ENCODE results near the gene TMEM129.

The TMEM129 gene

GRCh38 chr4:1738410-1738809 is 17.3 kb upstream of the TMEM129 start:
- H3F3A ChIP-seq (ENCODE audit: control insufficient read depth, insufficient read depth): peaks cover 17% of the 10 kb centered on the region
- H3K4me3 ChIP-seq (ENCODE audit: low read length): no peak overlapping the region
- H3K9me2 ChIP-seq (replicated peaks; ENCODE audit: control insufficient read depth, low read length): no peaks in the 10 kb centered on the region
- peaks cover 9% of the 10 kb centered on the region; the same call in 1 of the 2 replicates for H4K20me1 ChIP-seq (ENCODE audit: control insufficient read depth, insufficient read depth, low read depth, low read length)
- no peaks in the 10 kb centered on the region for H3K4me1 ChIP-seq (ENCODE audit: control insufficient read depth, low read length)
- H3K36me3 ChIP-seq (ENCODE audit: control insufficient read depth, low read length): peaks cover 93% of the 10 kb centered on the region
- H3K4me2 ChIP-seq (ENCODE audit: low read length): no peak overlapping the region
- no peak overlapping the region for H3K27ac ChIP-seq (ENCODE audit: low read depth, low read length)
- H3K79me2 ChIP-seq (ENCODE audit: control insufficient read depth, low read length): peaks cover 21% of the 10 kb centered on the region
- no peaks in the 10 kb centered on the region for H3K9me3 ChIP-seq (ENCODE audit: control insufficient read depth, insufficient read depth, low read length)
- no peaks in the 10 kb centered on the region for H3K27me3 ChIP-seq (ENCODE audit: control insufficient read depth, low read length)
- TF ChIP-seq EZH2phosphoT487 (IDR thresholded peaks at IDR 0.05; ENCODE audit: borderline replicate concordance, low read length): no peak
- no peak for TF ChIP-seq CTCF (IDR thresholded peaks at IDR 0.05; ENCODE audit: low read depth, low read length, poor library complexity, severe bottlenecking)

- Histone ChIP-seq H4K20me1 (ENCODE audit: control insufficient read depth, insufficient read depth, low read depth, low read length) (peaks cover 9% of the 10 kb centered on the region), H3K9me3 (ENCODE audit: control insufficient read depth, insufficient read depth, low read length) (no peaks in the 10 kb centered on the region), H3K36me3 (ENCODE audit: control insufficient read depth, low read length) (peaks cover 100% of the 10 kb centered on the region)
These were observed 16.5 kb upstream of the TMEM129 start for GRCh38 chr4:1737666-1738065.

GRCh38 chr4:1736812-1737211 is 15.7 kb upstream of the TMEM129 start:
- no peak overlapping the region for H3K4me2 ChIP-seq (ENCODE audit: low read length)
- H3K4me1 ChIP-seq (ENCODE audit: control insufficient read depth, low read length): no peaks in the 10 kb centered on the region
- H3F3A ChIP-seq (ENCODE audit: control insufficient read depth, insufficient read depth): peaks cover 13% of the 10 kb centered on the region
- H3K4me3 ChIP-seq (ENCODE audit: low read length): no peak overlapping the region
- TF ChIP-seq CTCF (IDR thresholded peaks at IDR 0.05; ENCODE audit: low read depth, low read length, poor library complexity, severe bottlenecking): no peak
- no peak for TF ChIP-seq EZH2phosphoT487 (IDR thresholded peaks at IDR 0.05; ENCODE audit: borderline replicate concordance, low read length)
- no peaks in the 10 kb centered on the region for H3K9me2 ChIP-seq (replicated peaks; ENCODE audit: control insufficient read depth, low read length)
- no peaks in the 10 kb centered on the region for H3K9me3 ChIP-seq (ENCODE audit: control insufficient read depth, insufficient read depth, low read length)
- H3K27me3 ChIP-seq (ENCODE audit: control insufficient read depth, low read length): no peaks in the 10 kb centered on the region
- peaks cover 35% of the 10 kb centered on the region for H3K79me2 ChIP-seq (ENCODE audit: control insufficient read depth, low read length)
- H3K36me3 ChIP-seq (ENCODE audit: control insufficient read depth, low read length): peaks cover 100% of the 10 kb centered on the region
- H4K20me1 ChIP-seq (ENCODE audit: control insufficient read depth, insufficient read depth, low read depth, low read length): peaks cover 9% of the 10 kb centered on the region
- H3K27ac ChIP-seq (ENCODE audit: low read depth, low read length): no peak overlapping the region

More at GRCh38 chr4:1737666-1738065, 16.5 kb upstream of the TMEM129 start:
- peaks cover 29% of the 10 kb centered on the region for H3K79me2 ChIP-seq (ENCODE audit: control insufficient read depth, low read length)
- no peak overlapping the region for H3K4me3 ChIP-seq (ENCODE audit: low read length)
- H3K4me1 ChIP-seq (ENCODE audit: control insufficient read depth, low read length): no peaks in the 10 kb centered on the region
- H3K27me3 ChIP-seq (ENCODE audit: control insufficient read depth, low read length): no peaks in the 10 kb centered on the region
- TF ChIP-seq EZH2phosphoT487 (IDR thresholded peaks at IDR 0.05; ENCODE audit: borderline replicate concordance, low read length) (no peak), CTCF (IDR thresholded peaks at IDR 0.05; ENCODE audit: low read depth, low read length, poor library complexity, severe bottlenecking) (no peak)
- H3K27ac ChIP-seq (ENCODE audit: low read depth, low read length): no peak overlapping the region
- H3F3A ChIP-seq (ENCODE audit: control insufficient read depth, insufficient read depth): peaks cover 17% of the 10 kb centered on the region
- H3K9me2 ChIP-seq (replicated peaks; ENCODE audit: control insufficient read depth, low read length): no peaks in the 10 kb centered on the region
- H3K4me2 ChIP-seq (ENCODE audit: low read length): no peak overlapping the region
